Neural progenitor cell (in vitro differentiated cells): Measurements from ENCODE around the gene ARMH1. TPM values are rescaled to one million over a fixed set of nuclear protein-coding genes. Genes with fewer than 3 reads are reported as not detected.
"Not testable (repeated sequence)": the region's sequence is repeated elsewhere in the genome, so short reads cannot be mapped to it uniquely, and the experiment has no call there.

Experiments
- DNase-seq: peaks from one replicate; pipeline ENCODE4 v3.0.0-alpha.2; 2016; ENCODE audit warnings: low spot score
- H2AFZ ChIP-seq: fragments of 200-600 bp; sonication (generic); replicated peaks from 2 replicates; pipeline ENCODE4 v1.6.1; 2016; ENCODE audit warnings: antibody characterized with exemption
- H3F3A ChIP-seq: fragments of 200-600 bp; sonication (generic); 2 replicates; pipeline ENCODE4 v1.6.1; 2016; ENCODE audit warnings: antibody characterized with exemption, low read depth
- H3K27ac ChIP-seq: fragments of 200-600 bp; sonication (generic); 2 replicates; pipeline ENCODE4 v1.5.1; 2016; ENCODE audit warnings: mild to moderate bottlenecking
- H3K27me3 ChIP-seq: fragments of 200-600 bp; sonication (generic); 2 replicates; pipeline ENCODE4 v1.6.1; 2016; ENCODE audit warnings: mild to moderate bottlenecking, moderate library complexity
- H3K36me3 ChIP-seq: fragments of 200-600 bp; sonication (generic); 2 replicates; pipeline ENCODE4 v1.5.1; 2016
- H3K4me1 ChIP-seq: fragments of 200-600 bp; sonication (generic); 2 replicates; pipeline ENCODE4 v1.6.1; 2016; ENCODE audit warnings: mixed run types
- H3K4me2 ChIP-seq: fragments of 200-600 bp; sonication (generic); 2 replicates; pipeline ENCODE4 v1.6.1; 2016
- H3K4me3 ChIP-seq: fragments of 200-600 bp; sonication (generic); 2 replicates; pipeline ENCODE4 v1.5.1; 2016
- H3K79me2 ChIP-seq: fragments of 200-600 bp; sonication (generic); 2 replicates; pipeline ENCODE4 v1.6.1; 2016; ENCODE audit warnings: low read depth
- H3K9ac ChIP-seq: fragments of 200-600 bp; sonication (generic); 2 replicates; pipeline ENCODE4 v1.6.1; 2016
- H3K9me3 ChIP-seq: fragments of 200-600 bp; sonication (generic); 2 replicates; pipeline ENCODE4 v1.5.1; 2016; ENCODE audit warnings: low read depth
- H4K20me1 ChIP-seq: fragments of 200-600 bp; sonication (generic); 2 replicates; pipeline ENCODE4 v1.6.1; 2016; ENCODE audit warnings: low read depth
- H3K27ac Mint-ChIP-seq: 3 replicates; pipeline ENCODE4 v1.8.0; 2021; ENCODE audit warnings: mixed read lengths
- H3K27me3 Mint-ChIP-seq: 2 replicates; pipeline ENCODE4 v1.8.0; 2022; ENCODE audit warnings: low read depth, mild to moderate bottlenecking, inconsistent platforms, moderate library complexity, mixed read lengths; ENCODE audit not compliant: insufficient read depth
- H3K36me3 Mint-ChIP-seq: 3 replicates; pipeline ENCODE4 v1.8.0; 2021; ENCODE audit warnings: mixed read lengths
- H3K4me1 Mint-ChIP-seq: 3 replicates; pipeline ENCODE4 v1.8.0; 2021; ENCODE audit warnings: mixed read lengths
- H3K4me3 Mint-ChIP-seq: 3 replicates; pipeline ENCODE4 v1.8.0; 2021; ENCODE audit warnings: mild to moderate bottlenecking, moderate library complexity, mixed read lengths
- H3K9me3 Mint-ChIP-seq: 3 replicates; pipeline ENCODE4 v1.8.0; 2020; ENCODE audit warnings: mixed read lengths
- EZH2 ChIP-seq: fragments of 200-600 bp; sonication (generic); IDR thresholded peaks from 2 replicates; pipeline ENCODE4 v1.6.1; 2017; ENCODE audit warnings: antibody characterized with exemption, mild to moderate bottlenecking, moderate library complexity
- EZH2phosphoT487 ChIP-seq: fragments of 200-600 bp; sonication (generic); IDR thresholded peaks from 2 replicates; pipeline ENCODE4 v1.6.1; 2017; ENCODE audit warnings: antibody characterized with exemption
- total RNA-seq: library from RNA; depleted of rRNA; stranded (reverse); fragments of >200 nt; gene quantifications from 2 replicates; pipeline ENCODE4 v1.2.3, GENCODE V29; 2015; ENCODE audit warnings: low replicate concordance
- TF ChIP-seq, protein P1 (sequence below): fragments of 200-600 bp; sonication (generic); IDR thresholded peaks from 2 replicates; pipeline ENCODE4 v1.5.1; 2017; ENCODE audit warnings: antibody characterized with exemption, mild to moderate bottlenecking

The ARMH1 gene
- total RNA-seq, 1 donor from 2014 or later, result 3.6 TPM

GRCh38 chr1:44733365-44733764, 58.9 kb downstream of the ARMH1 start:
- H3K4me3 Mint-ChIP-seq, result no peak overlapping the region
- Histone ChIP-seq H3K27ac (no peak overlapping the region), H3K27me3 (no peaks in the 10 kb centered on the region), H3K36me3 (no peaks in the 10 kb centered on the region), H4K20me1 (no peaks in the 10 kb centered on the region), H3K9ac (no peak overlapping the region), H3K4me1 (no peaks in the 10 kb centered on the region), H2AFZ (peak overlapping the region; percentile 55), H3F3A (peaks cover 31% of the 10 kb centered on the region), H3K4me3 (no peak overlapping the region), H3K4me2 (no peak overlapping the region), H3K79me2 (no peaks in the 10 kb centered on the region), H3K9me3 (no peaks in the 10 kb centered on the region)
- TF ChIP-seq, protein P1, sequence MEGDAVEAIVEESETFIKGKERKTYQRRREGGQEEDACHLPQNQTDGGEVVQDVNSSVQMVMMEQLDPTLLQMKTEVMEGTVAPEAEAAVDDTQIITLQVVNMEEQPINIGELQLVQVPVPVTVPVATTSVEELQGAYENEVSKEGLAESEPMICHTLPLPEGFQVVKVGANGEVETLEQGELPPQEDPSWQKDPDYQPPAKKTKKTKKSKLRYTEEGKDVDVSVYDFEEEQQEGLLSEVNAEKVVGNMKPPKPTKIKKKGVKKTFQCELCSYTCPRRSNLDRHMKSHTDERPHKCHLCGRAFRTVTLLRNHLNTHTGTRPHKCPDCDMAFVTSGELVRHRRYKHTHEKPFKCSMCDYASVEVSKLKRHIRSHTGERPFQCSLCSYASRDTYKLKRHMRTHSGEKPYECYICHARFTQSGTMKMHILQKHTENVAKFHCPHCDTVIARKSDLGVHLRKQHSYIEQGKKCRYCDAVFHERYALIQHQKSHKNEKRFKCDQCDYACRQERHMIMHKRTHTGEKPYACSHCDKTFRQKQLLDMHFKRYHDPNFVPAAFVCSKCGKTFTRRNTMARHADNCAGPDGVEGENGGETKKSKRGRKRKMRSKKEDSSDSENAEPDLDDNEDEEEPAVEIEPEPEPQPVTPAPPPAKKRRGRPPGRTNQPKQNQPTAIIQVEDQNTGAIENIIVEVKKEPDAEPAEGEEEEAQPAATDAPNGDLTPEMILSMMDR, result no peak
- no peak for TF ChIP-seq EZH2phosphoT487
- H3K27me3 Mint-ChIP-seq, result peaks cover 6% of the 10 kb centered on the region
- H3K9me3 Mint-ChIP-seq, result peaks cover 3% of the 10 kb centered on the region
- H3K4me1 Mint-ChIP-seq, result peaks cover 11% of the 10 kb centered on the region
- H3K36me3 Mint-ChIP-seq, result no peaks in the 10 kb centered on the region
- H3K27ac Mint-ChIP-seq, result no peak overlapping the region
- no peak for DNase-seq

DNA sequence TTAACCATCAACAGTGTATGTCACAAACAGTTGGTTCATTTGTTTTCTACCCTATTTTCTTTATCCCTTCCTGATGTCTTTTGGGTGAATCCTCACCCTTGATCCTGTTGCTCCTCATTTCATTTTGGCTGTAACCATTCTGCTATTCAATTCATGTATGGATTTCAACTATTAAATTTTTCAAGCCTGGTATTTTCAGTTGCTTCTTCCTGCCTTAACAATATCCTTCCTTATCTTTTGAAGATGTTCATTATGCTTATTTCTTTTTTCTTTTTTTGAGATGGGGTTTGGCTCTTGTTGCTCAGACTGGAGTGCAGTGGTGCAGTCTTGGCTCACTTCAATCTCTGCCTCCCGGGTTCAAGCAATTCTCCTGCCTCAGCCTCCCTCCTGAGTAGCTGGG, 59.3 kb downstream of the ARMH1 start:
- no peaks in the 10 kb centered on the region for H3K4me1 ChIP-seq
- H3K4me2 ChIP-seq, result no peak overlapping the region
- no peak for DNase-seq
- Mint-ChIP-seq H3K36me3 (no peaks in the 10 kb centered on the region), H3K4me1 (peaks cover 11% of the 10 kb centered on the region), H3K27ac (no peak overlapping the region), H3K9me3 (peaks cover 4% of the 10 kb centered on the region), H3K27me3 (peaks cover 6% of the 10 kb centered on the region), H3K4me3 (no peak overlapping the region)
- H3K27ac ChIP-seq, result no peak overlapping the region
- no peak overlapping the region for H3K4me3 ChIP-seq
- H3K79me2 ChIP-seq, result no peaks in the 10 kb centered on the region
- no peaks in the 10 kb centered on the region for H3K36me3 ChIP-seq
- H3K9ac ChIP-seq, result no peak overlapping the region
- H2AFZ ChIP-seq, result peak overlapping the region; percentile 55
- peaks cover 31% of the 10 kb centered on the region for H3F3A ChIP-seq
- H3K27me3 ChIP-seq, result no peaks in the 10 kb centered on the region
- TF ChIP-seq EZH2 (no peak), EZH2phosphoT487 (no peak)
- TF ChIP-seq, protein P1, result no peak
- H3K9me3 ChIP-seq, result no peaks in the 10 kb centered on the region
- no peaks in the 10 kb centered on the region for H4K20me1 ChIP-seq

DNA sequence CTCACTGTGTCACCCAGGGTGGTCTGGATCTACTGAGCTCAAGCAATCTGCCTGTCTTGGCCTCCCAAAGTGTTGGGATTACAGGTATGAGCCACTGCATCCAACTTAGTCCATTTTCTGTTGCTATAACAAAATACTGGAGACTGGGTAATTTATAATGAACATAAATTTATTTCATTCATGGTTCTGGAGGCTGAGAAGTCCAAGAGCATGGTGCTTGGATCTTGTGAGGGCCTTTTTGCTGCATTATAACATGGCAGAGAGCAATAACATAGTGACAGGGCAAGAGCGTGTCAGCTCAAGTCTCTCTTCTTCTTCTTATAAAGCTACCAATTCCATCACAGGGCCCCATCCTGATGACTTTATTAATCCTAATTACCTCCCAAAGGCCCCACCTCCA, 61.5 kb downstream of the ARMH1 start:
- peaks cover 21% of the 10 kb centered on the region for H3K4me1 Mint-ChIP-seq
- TF ChIP-seq EZH2phosphoT487, result no peak
- TF ChIP-seq, protein P1, result no peak
- no peak for TF ChIP-seq EZH2

DNA sequence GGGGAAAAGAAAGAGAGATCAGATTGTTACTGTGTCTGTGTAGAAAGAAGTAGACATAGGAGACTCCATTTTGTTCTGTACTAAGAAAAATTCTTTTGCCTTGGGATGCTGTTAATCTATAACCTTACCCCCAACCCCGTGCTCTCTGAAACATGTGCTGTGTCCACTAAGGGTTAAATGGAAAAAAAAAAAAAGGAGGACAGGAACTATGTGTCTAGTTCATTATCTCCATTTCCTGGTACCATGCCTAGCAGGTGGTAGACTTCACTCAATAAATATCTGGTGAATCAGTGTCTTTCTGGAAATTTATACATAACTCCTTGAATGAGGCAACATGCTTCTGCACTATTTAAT, 64.4 kb downstream of the ARMH1 start:
- peak overlapping the region; percentile 93 for H3K4me2 ChIP-seq
- H3K27ac Mint-ChIP-seq, H3K9ac ChIP-seq, H3K4me1 ChIP-seq, H3K27me3 ChIP-seq, H3K36me3 ChIP-seq, DNase-seq, H3F3A ChIP-seq, H3K9me3 ChIP-seq, H3K36me3 Mint-ChIP-seq, H3K27ac ChIP-seq, H2AFZ ChIP-seq, H4K20me1 ChIP-seq, H3K9me3 Mint-ChIP-seq: not testable (repeated sequence)
- H3K4me3 ChIP-seq, result peak overlapping the region; percentile 78
- Mint-ChIP-seq H3K4me1 (peaks cover 28% of the 10 kb centered on the region), H3K4me3 (peak overlapping the region; percentile 97), H3K27me3 (peaks cover 16% of the 10 kb centered on the region)
- peaks cover 41% of the 10 kb centered on the region for H3K79me2 ChIP-seq

More for the DNA sequence above, 61.5 kb downstream of the ARMH1 start:
- H3K9me3 ChIP-seq, result no peaks in the 10 kb centered on the region
- Mint-ChIP-seq H3K36me3 (no peaks in the 10 kb centered on the region), H3K4me3 (no peak overlapping the region), H3K9me3 (peaks cover 9% of the 10 kb centered on the region), H3K27ac (no peak overlapping the region), H3K27me3 (peaks cover 16% of the 10 kb centered on the region)
- H3K4me1 ChIP-seq, result peaks cover 4% of the 10 kb centered on the region
- no peak overlapping the region for H2AFZ ChIP-seq
- H3K79me2 ChIP-seq, result peaks cover 12% of the 10 kb centered on the region
- H3K36me3 ChIP-seq, result no peaks in the 10 kb centered on the region
- peaks cover 9% of the 10 kb centered on the region for H3F3A ChIP-seq
- H3K4me2 ChIP-seq, result no peak overlapping the region
- H3K27ac ChIP-seq, result no peak overlapping the region
- H3K4me3 ChIP-seq, result no peak overlapping the region
- H3K27me3 ChIP-seq, result no peaks in the 10 kb centered on the region
- H4K20me1 ChIP-seq, result no peaks in the 10 kb centered on the region
- no peak for DNase-seq
- H3K9ac ChIP-seq, result no peak overlapping the region
